Endothelial cell of umbilical vein (primary cell): ENCODE results near the gene ITGA6.

Experiments
- CTCF ChIP-seq, 2 donors: IDR thresholded peaks; 1 replicate in 1 of 2; 2 replicates in 1 of 2; pipeline ENCODE4 v1.5.1; 2011; ENCODE audit warnings: low read length in 2 of 2, mild to moderate bottlenecking in 2 of 2, moderate library complexity in 2 of 2, control low read depth in 1 of 2, inconsistent platforms in 1 of 2, low read depth in 1 of 2; ENCODE audit not compliant: insufficient read depth in 1 of 2; ENCODE audit errors: extremely low read depth in 1 of 2
- EZH2 ChIP-seq: IDR thresholded peaks from 2 replicates; pipeline ENCODE4 v1.6.1; 2012; ENCODE audit warnings: borderline replicate concordance, low read depth, mild to moderate bottlenecking, moderate library complexity, low read length, inconsistent platforms; ENCODE audit not compliant: severe bottlenecking
- FOS ChIP-seq: IDR thresholded peaks from 2 replicates; pipeline ENCODE4 v1.6.1; 2011; ENCODE audit warnings: mild to moderate bottlenecking, low read length, moderate library complexity, borderline replicate concordance; ENCODE audit not compliant: insufficient read depth
- JUN ChIP-seq: IDR thresholded peaks from 2 replicates; pipeline ENCODE4 v1.6.1; 2011; ENCODE audit warnings: borderline replicate concordance, low read depth; ENCODE audit not compliant: insufficient read length, insufficient read depth
- MAX ChIP-seq: IDR thresholded peaks from 2 replicates; pipeline ENCODE4 v1.6.1; 2011; ENCODE audit not compliant: insufficient read depth, insufficient read length
- MYC ChIP-seq: IDR thresholded peaks from one replicate; pipeline ENCODE4 v1.6.1; 2011; ENCODE audit warnings: mild to moderate bottlenecking, low read depth, low read length
- POLR2A ChIP-seq: IDR thresholded peaks from 2 replicates; pipeline ENCODE4 v1.6.1; 2012; ENCODE audit warnings: low read depth, mild to moderate bottlenecking, control low read depth, low read length
- POLR2AphosphoS5 ChIP-seq: IDR thresholded peaks from 2 replicates; pipeline ENCODE4 v1.6.1; 2012; ENCODE audit warnings: low read depth, mild to moderate bottlenecking, control low read depth, low read length, moderate library complexity; ENCODE audit not compliant: insufficient read depth

- no peak for TF ChIP-seq CTCF (IDR thresholded peaks at IDR 0.05; ENCODE audit: extremely low read depth in 1 of 2, insufficient read depth in 1 of 2, low read depth in 1 of 2, low read length in 2 of 2)
- no peak for TF ChIP-seq POLR2A
- TF ChIP-seq MYC: no peak
- TF ChIP-seq MAX: no peak
- TF ChIP-seq EZH2: no peak
- TF ChIP-seq POLR2AphosphoS5: no peak
- TF ChIP-seq JUN: no peak
- TF ChIP-seq FOS: no peak
These were observed 641 bp upstream of the ITGA6 start for GRCh38 chr2:172426635-172427255.
